Measurements from ENCODE around the gene CPEB4.

Gene CPEB4

DNA sequence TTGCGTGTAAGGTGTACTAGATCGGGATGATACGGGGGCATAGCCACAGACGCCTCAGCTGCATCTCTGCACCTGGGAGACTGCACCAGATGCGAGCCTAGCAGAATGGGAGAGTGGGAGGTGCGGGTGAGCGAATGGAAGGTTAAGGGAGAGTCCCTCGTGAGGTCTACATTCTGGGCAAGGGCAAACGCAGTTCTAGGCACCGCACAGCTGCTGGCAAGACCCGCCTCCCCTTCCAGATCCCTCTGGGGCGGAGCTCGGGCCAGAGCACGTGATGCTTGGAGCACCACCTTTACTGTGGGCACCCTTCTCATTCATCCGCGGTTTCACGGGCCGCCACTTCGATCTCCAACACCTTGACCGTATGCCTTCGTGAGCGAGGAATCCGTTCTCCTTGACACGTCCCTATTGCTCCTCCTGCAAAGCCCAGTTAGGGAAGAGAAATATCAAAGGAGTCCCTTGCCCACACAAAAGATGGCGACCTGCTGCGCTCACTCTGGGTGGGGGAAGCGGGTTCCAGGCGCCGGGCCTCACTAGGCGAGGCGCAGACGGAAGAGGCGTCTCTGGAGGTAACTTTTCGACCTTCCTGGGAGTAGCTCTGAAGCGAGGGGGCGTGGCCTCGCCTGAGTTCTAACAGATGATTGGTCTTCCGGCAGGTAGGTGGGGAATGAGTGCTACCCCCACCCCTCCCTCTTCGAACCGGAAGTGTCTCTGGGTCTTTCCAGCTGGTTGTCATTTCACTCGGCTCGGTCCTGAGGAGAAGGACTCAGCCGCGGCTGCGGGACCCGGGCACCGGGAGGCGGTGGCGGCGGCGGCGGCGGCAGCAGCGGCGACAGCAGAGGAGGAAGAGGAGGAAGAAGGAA is at the start of gene CPEB4:
CPEB4 (plus strand) TSS at position 740 of the 863 bp plus-strand sequence. CDS start 1,385 bp downstream, outside the sequence.
- DNase-seq, result peak; percentile 96

DNA sequence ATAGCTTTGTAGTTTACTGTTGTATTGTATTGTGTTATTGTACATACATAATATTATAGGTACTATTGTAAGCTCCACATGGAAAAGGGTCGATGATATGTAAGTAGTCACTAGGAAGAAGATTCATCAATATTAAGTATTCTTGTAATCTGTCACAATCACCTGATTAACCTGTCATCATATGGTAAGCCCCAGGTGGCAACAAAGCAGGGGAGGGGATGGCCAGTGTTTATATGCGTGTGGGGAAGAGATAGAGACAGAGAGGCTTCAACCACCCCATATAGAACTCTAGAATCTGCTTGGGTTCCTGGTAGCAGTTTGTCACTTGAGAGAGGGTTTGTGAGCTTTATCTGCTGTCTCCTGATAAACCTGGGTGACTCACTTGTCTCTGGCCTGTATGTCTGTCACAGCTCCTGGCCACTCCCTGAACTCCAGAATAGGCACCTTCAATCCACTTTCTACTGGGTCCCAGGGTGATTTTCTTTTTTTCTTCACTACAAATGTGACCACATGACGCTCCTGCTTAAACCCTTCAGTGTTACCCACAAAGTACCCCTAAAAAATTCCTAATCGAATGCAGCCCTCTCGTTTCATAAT is 48.9 kb upstream of the CPEB4 start:
- DNase-seq, result no peak

DNA sequence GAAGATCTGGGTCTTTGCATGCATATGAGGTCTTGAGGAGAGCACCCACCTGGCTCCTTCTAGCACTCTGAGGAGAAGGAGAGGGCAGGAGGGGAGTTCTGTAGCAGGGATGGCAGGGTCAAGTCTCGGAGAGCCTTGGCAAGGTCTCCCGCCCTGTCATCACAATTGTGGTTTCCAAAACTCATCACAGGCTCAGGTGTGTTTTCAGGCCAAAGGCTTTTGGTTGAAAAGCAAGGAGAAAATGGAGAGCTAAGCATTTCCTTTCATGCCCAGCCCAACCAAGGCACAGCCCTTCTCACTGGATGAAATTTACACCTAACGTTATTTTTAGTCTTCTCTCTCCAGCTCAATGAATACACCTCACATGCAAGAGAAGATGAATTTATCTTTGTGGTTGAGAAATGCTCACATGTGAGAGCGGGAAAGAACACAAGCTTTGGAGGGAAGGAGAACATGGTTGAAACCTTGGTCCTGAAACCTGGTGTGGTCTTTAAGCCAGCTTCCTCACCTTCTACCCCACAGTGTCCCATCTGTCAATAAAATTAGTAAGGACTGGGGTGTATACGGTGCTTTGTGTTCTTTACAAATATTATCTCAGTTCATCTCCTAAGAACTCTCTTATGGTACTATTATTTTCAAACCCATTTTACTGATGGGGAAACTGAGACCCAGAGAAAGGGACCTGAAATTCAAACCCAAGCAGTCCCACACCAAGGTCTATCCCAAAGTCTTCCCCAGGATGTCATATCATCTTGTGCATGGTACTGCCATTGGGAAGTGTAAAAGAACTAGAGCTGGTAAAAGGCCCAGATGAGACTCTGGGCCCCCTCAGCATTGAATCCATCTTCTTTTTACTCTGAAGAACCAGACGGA is 47.8 kb upstream of the CPEB4 start:
- DNase-seq, result no peak

DNA sequence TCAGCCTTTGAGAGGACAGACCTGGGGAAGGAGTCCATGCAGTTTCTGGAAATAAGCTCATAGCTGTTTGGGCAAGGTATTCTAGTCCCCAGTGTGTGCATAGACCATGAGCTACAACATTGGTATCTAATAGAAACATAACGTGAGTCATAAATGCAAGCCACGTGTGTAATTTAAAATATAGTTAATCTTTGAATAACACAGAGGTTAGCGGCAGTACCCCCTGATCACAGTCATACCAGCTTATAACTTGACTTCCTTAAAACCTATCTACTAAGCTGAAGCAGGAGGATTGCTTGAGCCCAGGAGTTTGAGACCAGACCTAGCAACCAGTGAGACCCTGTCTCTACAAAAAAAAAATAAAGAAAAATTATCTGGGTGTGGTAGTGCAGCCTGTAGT is 46.4 kb upstream of the CPEB4 start:
- DNase-seq, result no peak

DNA sequence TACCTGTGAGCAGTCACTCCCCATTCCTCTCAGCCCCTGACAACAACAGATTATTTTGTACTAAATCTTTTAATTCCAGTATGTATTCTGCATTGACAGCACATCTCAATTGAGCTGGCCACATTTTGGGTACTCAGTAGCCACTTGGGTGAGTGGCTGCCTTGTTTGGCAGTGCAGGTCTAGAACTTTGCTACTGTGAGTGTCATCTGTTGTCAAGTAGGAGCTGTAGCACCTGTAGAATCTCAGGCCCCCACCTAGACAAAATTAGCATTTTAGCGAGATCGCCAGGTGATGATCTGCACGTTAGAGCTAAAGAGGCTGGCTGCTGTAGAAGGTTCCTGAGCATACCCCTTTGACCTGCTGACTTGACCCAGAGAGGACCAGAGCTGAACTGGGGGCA is 44.4 kb upstream of the CPEB4 start:
- no peak for DNase-seq

DNA sequence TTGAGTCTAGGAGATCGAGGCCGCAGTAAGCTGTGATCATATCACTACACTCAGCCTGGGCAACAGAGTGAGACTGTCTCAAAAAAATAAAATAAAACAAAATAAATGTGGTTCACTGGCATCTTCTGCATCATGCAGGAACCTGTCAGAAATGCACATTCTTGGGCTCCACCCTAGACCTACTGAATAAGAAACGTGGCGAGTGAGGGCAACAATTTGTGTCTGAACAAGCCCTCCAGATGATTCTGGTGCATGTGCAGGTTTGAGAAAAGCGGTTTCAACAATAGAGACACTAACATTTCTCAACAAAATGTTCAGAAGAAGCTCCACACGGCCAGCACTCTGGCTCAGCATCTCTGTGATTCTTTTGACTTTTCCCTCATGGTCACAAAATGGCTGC is 42.8 kb upstream of the CPEB4 start:
- no peak for DNase-seq

DNA sequence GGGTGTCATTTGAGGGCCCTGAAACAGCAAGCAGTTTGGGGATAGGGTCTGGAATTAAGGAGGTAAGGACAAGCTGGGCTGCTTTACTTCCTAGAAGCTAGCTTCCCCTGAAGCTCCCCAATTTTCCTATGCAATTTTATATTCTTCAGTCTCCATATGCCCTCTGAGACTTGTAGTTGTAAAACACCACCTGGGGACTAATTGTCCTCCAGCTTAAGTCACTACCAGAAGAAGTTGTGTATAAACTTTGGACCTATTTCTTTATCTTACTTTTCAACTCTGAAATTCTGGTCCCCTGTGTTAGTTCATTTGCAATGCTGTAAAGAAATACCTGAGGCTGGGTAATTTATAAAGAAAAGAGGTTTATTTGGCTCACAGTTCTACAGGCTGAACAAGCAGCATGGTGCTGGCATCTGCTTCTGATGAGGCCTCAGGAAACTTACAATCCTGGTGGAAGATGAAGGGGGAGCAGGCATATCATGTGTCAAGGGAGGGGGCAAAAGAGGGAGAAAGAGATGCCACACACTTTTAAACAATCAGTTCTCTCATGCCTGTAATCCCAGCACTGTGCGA is 41.1 kb upstream of the CPEB4 start:
- no peak for DNase-seq

DNA sequence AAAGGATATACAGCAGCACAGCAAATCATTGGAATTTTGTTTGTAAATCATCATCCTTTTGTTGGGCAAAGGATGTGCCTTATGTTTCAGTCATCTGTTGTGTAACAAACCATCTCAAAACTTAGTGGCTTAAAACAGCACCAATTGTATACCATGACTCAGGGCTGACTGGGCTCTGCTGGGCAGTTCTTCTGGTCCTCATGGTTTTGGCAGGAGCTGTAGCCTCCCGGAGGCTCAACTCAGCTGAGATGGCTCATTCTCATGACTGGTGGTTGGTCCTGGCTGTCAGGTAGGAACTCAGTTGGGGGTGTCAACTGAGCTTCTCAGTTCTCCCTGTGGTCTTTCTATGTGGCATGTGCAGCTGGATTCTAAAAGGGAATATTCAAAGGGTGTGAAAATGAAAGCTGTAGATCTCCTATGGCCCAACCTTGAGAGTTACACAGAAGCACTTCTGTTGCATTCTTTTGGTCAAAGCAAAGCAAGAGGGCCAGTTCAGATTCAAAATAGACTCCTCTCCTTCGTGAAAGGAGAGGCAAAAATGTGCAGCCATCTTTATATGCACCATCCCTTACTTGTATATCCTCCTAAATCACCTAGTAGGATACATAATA is 39.1 kb upstream of the CPEB4 start:
- DNase-seq, result no peak

DNA sequence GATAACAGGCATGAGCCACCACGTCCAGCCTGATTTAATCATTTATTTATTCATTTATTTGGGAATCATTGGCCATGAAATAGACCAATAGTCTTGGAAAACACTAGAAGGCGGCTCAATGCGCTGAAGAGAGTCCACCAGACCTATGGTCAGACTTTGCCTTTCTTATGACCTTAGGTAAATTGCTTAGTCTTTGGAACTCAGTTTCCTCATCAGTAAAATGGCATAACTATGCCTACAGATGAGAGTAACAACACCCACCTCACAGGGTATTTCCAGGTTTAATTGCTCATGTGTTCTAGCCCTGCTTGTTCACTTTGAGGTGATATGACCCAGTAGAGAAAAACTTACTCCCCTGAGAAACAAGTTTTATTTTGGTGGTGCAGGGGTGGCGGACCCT is 38.2 kb upstream of the CPEB4 start:
- no peak for DNase-seq

DNA sequence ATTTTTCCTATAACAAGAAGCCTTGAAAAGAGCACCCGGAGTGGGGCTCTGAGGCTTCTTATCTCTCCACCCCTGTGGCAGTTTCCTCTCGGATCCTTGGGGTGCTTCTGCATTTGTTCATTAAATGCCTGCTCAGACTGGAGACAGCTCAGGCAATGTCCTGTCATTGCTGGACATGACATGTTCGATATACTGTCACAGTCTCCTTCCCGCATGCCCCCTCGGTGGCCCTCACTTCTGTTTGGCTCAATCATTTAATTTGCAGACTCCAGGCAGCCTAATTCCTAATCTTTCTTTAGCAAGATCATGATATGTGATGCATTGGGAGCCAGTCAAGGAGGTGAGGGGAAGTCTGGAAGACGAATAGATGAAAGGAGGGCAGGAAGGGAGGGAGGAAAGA is 37.5 kb upstream of the CPEB4 start:
- no peak for DNase-seq

DNA sequence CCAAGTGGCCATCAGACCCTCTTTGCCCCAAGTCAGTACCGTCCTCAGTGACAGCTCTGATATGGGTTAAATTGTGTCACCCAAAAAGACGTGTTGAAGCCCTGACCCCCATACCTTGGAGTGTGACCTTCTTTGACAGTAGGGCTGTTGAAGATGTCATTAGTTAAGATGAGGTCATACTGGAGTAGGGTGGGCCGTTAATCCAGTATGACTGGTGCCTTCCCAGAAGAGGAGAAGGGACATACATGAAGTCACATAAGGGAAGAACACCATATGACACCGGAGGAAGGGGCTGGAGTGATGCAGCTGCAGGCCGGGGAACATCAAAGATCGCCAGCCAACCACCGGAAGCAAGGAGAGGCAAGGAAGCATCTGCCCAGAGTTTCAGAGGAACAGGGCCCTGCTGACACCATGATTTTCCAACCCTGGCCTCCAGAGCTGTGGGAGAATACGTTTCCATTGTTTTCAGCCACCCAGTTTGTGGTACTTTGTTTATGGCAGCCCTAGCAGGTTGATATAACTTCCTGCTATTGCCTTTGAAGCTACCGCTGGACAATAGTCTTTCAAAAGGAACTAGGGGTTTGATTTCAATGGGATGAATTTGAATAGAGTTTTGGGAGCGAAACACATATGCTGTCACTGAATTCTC is 36.4 kb upstream of the CPEB4 start:
- DNase-seq, result no peak

DNA sequence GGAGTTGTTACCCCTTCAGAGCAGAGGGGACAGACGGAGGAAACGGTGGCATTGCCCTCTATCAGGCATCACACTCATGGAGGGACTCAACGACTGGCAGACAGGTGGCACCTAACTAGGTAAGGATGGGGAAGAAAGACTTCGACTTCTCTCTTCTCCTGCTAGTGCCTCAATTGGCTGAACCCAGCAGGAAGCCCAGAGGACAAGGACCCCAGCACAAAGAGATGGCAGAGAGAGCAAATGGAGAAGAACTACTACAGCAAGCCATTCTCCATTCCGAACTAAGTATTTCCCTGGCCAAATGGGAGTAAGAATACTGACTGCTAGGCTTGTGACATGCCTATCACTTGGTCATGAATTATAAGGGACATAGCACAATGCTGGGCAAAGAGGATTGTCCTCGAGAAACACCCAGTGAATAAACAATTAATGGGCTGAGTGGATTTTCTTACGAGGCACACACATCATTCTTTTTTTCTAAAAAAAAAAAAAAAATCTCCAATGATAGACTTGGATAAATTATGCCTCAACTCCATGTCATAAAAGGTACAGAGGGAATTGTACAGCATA is 35.3 kb upstream of the CPEB4 start:
- no peak for DNase-seq

DNA sequence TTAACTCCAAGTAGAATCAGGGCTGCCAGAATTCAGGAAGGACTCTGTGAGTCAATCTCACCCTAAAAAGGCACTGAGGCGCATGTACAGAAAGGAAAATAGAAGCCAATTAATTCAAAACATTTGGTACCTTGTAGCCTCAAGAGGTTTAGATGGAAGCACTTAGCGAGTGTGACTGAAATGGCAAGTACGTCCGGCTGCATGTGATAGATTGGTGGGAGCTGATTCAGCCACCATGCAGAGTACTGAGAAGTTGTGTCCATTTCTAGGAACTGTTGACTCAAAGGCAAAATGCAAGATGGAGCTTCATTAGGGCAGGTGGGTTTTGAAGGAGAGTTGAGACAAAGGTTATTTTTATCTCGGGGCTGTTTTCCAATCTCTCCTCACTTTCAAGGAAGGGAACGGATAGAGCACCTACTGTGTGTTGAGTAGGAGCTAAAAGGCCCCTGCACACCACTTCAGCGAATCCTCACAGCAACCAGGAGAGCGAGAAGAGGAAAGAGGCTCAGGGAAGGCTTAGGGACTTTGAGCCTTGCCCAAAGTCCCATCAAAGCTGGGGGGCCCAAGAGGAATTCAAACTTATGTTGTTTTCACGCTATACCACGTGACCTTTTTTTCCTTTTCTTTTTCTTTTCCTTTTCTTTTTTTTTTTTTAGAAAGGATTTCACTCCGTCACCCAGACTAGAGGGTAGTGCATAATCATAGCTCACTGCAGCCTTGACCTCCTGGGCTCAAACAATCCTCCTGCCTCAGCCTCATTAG is 34.6 kb upstream of the CPEB4 start:
- no peak for DNase-seq

DNA sequence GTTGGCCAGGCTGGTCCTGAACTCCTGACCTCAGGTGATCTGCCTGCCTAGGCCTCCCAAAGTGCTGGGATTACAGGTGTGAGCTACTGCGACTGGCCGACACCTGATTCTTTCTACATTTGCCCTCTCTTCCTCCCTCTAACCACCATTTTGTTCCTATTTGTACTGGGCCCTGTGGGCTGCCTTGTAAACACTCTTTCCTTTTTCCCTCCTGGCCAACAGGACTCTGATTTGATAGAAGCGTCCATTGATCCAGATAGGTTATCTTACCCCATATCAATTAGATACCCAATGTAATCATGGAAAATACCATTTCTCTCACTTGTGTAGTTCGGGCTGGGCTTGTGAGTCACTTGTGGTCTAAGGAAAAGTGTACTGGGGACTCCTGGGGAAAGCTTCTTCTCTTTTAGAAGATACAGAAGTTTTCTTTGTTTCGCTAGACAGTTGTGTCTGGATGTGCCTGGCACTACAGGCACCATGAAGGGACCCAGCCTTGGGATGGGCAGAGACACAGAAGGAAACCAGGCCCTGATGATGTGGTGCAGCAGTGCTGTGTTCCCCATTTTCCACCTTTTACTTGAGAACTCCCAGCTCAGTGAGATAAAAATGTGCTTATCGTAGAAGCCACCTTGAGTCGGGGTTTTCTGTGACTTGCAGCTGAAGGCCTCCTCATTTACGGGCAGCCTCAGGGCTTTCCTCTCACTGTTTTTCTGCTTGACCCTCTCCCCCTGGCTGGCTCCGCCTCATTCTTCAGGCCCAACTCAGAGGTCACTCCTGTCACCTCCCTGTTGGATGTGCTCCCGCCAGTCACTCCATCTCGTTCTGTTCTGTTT is 32.8 kb upstream of the CPEB4 start:
- DNase-seq, result no peak

DNA sequence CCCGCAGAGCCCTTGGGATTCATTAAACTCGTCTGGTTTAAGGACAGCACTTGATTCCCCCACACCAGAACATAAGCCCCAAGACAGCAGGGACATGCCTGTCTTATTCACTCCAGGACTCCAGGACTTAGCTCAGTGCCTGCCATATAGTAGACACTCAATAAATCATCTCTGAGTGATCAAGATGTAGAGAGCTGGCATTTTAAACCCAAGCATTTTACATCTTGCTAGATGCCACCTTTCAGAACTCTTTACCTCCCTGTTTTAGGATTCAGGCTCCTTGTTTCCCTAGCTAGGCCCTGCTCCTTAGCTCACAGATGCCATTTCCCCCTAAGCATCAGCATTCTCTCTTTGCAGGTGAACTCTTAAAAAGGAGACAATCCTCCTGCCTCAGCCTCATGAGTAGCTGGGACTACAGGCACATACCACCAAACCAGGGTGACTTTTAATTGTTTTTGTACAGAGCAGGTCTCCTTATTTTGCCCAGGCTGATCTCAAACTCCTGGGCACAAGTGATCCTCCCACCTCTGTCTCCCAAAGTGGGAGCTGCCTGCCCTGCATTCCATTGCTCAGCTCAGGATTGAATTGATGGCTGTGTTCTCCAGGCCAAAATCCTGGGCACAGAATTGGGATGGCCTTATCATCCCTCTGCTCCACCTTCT is 32.0 kb upstream of the CPEB4 start:
- no peak for DNase-seq

DNA sequence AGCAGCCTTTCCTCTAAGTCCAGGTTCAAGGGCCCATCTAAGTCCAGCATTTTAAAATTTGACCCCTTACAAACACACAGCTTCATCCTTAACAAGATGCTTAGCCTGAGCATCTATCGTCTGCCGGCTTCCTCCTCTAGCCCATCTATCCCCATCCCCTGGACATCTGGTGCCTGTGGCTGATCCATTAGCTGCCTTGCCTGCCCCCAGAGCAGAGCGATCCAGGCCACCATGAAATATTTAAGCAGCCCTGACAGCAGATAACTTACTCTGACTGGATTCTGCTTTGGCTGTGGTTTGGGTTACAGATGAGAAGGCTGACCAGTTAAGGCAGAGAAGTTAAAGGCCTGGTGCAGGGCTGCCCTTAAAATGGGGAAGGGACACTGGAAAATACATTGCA is 30.9 kb upstream of the CPEB4 start:
- DNase-seq, result no peak

DNA sequence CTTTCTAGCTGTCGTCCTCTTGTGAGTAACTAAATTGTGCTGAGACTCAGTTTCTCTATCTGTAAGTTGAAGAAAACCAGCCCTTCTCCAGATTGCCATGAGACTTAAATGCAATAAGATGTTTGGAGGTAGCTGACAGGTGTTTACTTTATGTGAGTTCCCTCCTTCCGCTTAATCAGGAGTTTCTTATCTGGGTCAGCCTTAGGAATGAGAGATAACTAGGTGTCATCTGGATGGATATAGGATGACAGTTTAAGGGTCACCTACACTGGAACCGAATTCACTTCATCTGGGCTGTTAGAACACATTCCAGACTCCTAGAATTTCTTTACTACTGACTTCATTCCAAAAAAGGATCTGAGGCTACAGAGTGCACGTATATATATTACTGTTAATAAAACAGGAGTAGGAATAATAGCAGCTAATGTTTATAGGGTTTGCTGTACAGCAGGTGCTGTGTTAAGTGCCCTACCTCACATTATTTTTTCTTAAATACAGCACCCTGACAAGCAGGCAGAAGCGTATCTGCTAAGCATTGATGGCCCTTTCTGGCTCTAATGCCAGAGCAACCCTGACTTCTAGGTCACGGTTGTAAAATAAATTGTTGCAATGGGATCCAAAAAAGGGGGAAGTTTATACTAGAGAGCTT is 30.0 kb upstream of the CPEB4 start:
- DNase-seq, result no peak

DNA sequence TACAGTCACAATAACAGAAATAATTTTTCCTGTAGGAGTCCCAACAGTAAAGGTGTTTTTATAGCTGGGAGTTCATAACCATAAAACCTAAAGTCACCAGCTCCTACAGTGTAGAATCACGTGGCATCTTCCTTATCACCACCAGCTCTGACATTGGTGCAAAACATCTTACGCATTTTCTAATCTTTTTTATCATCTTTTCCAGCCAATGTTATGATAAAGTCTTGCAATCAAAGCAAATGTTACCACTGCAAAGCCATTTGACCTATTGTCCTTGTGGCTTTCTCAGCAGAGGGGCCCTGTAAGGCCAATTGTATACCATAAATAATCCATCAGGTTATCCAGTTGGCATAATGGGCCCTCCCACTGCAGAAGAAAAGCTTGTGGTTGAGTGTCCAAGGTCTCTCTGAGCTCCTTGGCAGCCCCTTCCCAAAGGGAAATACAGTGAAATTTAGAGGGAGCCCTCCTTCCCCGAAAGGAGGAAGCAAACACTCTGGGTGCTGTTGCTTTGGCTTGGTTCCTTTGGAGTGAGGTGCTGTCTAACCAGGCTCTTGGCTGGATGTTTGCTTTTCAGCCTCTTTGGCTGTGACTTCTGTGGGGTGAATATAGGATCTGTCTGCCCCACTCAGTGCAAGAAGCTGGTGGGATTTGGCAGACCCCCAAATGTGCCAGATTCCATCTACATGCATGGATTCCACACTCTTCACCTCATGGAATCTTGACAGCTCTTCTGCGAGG is 29.3 kb upstream of the CPEB4 start:
- DNase-seq, result no peak
